NCI-H1105 (cell line): ENCODE results near the gene FAM81B.

Experiments
- DNase-seq: peaks from one replicate; lab custom pipeline; 2025; lab: John Stamatoyannopoulos, UW

The FAM81B gene

GRCh38 chr5:95403996-95404395, 12.8 kb downstream of the FAM81B start:
- no peak for DNase-seq

- DNase-seq: no peak
Observed at GRCh38 chr5:95406426-95407090, 15.4 kb downstream of the FAM81B start.

- no peak for DNase-seq
Observed at GRCh38 chr5:95410279-95410678, 19.1 kb downstream of the FAM81B start.

GRCh38 chr5:95411474-95411873, 20.3 kb downstream of the FAM81B start:
- DNase-seq: no peak

- no peak for DNase-seq
Observed at GRCh38 chr5:95414451-95414850, 23.3 kb downstream of the FAM81B start.

- DNase-seq: no peak
Observed at GRCh38 chr5:95417971-95418370, 26.8 kb downstream of the FAM81B start.

- DNase-seq: no peak
Observed at GRCh38 chr5:95422838-95423237, 31.7 kb downstream of the FAM81B start.

- DNase-seq: no peak
Observed at GRCh38 chr5:95424016-95424415, 32.9 kb downstream of the FAM81B start.

GRCh38 chr5:95424526-95424925, 33.4 kb downstream of the FAM81B start:
- no peak for DNase-seq

GRCh38 chr5:95426227-95426626, 35.1 kb downstream of the FAM81B start:
- no peak for DNase-seq

GRCh38 chr5:95432779-95433178, 41.6 kb downstream of the FAM81B start:
- no peak for DNase-seq

GRCh38 chr5:95439801-95440493, 48.8 kb downstream of the FAM81B start:
- no peak for DNase-seq

GRCh38 chr5:95440825-95441224, 49.7 kb downstream of the FAM81B start:
- peak; percentile 2 for DNase-seq

- DNase-seq: no peak
Observed at GRCh38 chr5:95441636-95442035, 50.5 kb downstream of the FAM81B start.

- DNase-seq: no peak
Observed at GRCh38 chr5:95445442-95445841, 54.3 kb downstream of the FAM81B start.

GRCh38 chr5:95445995-95446394, 54.8 kb downstream of the FAM81B start:
- no peak for DNase-seq

GRCh38 chr5:95446560-95447221, 55.5 kb downstream of the FAM81B start:
- DNase-seq: no peak

- DNase-seq: no peak
Observed at GRCh38 chr5:95447961-95448360, 56.8 kb downstream of the FAM81B start.

- no peak for DNase-seq
Observed at GRCh38 chr5:95448789-95449188, 57.6 kb downstream of the FAM81B start.

GRCh38 chr5:95449460-95449859, 58.3 kb downstream of the FAM81B start:
- DNase-seq: no peak

- no peak for DNase-seq
Observed at GRCh38 chr5:95454536-95454935, 63.4 kb downstream of the FAM81B start.

- no peak for DNase-seq
Observed at GRCh38 chr5:95460665-95461064, 69.5 kb downstream of the FAM81B start.

- DNase-seq: no peak
Observed at GRCh38 chr5:95471487-95471886, 80.3 kb downstream of the FAM81B start.
